ENCODE results near the gene DTX1.

DNA sequence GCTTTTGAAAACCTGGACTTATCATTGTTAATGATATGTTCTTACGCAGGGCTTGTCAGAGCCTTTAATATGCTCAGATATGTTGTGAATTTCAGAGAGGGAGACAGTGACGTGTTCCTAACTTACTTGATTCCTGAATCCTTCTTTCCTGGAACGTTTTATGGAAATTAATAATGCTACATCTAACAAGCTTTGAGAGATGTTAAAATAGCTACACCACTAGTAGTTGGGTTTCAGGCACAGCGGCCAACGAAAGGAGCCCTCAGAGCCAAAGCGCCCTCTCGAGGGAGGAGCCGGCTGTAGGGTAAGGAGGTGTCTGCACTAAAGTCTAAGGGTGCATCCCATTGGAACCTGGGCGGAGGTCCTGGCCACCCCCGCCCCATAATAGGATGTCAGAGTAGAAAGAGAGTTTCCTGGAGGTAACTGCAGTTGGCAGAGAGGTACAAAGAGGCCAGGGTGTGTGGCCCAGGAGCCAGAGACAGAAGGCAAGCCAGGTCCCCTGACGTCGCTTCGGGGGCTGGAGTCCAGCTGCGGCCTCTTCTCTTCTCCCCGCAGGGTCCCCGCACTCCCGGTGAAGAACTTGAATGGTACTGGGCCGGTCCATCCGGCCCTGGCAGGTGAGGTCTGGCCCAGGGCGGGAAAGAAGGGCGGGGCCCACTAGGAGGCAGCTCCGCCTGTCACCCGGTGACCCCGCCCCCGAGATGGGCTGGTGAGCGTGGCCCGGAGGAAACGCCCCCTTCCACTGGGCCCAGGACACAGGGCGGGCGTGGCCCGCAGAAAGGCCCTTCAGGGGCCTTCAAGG is 36.3 kb downstream of the DTX1 start:
- TF ChIP-seq, protein P1, sequence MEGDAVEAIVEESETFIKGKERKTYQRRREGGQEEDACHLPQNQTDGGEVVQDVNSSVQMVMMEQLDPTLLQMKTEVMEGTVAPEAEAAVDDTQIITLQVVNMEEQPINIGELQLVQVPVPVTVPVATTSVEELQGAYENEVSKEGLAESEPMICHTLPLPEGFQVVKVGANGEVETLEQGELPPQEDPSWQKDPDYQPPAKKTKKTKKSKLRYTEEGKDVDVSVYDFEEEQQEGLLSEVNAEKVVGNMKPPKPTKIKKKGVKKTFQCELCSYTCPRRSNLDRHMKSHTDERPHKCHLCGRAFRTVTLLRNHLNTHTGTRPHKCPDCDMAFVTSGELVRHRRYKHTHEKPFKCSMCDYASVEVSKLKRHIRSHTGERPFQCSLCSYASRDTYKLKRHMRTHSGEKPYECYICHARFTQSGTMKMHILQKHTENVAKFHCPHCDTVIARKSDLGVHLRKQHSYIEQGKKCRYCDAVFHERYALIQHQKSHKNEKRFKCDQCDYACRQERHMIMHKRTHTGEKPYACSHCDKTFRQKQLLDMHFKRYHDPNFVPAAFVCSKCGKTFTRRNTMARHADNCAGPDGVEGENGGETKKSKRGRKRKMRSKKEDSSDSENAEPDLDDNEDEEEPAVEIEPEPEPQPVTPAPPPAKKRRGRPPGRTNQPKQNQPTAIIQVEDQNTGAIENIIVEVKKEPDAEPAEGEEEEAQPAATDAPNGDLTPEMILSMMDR (IDR thresholded peaks at IDR 0.05): no peak
- TF ChIP-seq POLR2AphosphoS5 (IDR thresholded peaks at IDR 0.05) (no peak), POLR2A (IDR thresholded peaks at IDR 0.05) (no peak), EP300 (IDR thresholded peaks at IDR 0.05) (no peak)

Measured in suprapubic skin (tissue), 4 donors.